HL-60 (cell line): ENCODE data around the gene NFATC2IP.

Source experiments
- DNase-seq, 2 experiments: peaks; one replicate each; pipeline ENCODE4 v3.0.0-alpha.2; 2010 to 2020; ENCODE audit warnings: low read depth in 1 of 2, low spot score in 1 of 2
- H3K27ac ChIP-seq: fragments of 250-450 bp; sonication (Bioruptor Pico); replicated peaks from 2 replicates; pipeline ENCODE4 v1.5.1; 2020; ENCODE audit warnings: mild to moderate bottlenecking, moderate library complexity
- H3K27me3 ChIP-seq: fragments of 250-450 bp; sonication (Bioruptor Pico); 2 replicates; pipeline ENCODE4 v1.5.1; 2021; ENCODE audit warnings: mild to moderate bottlenecking, moderate library complexity; ENCODE audit not compliant: insufficient read depth, poor library complexity, severe bottlenecking
- H3K4me3 ChIP-seq: replicated peaks from 2 replicates; pipeline ENCODE4 v1.5.1; 2011; ENCODE audit warnings: mild to moderate bottlenecking, control low read depth, low read length; ENCODE audit not compliant: insufficient read depth
- CTCF ChIP-seq: IDR thresholded peaks from one replicate; pipeline ENCODE4 v1.5.1; 2011; ENCODE audit warnings: low read length, control low read depth, inconsistent platforms; ENCODE audit not compliant: insufficient read depth
- GABPA ChIP-seq: IDR thresholded peaks from 2 replicates; pipeline ENCODE4 v1.6.1; 2012; ENCODE audit warnings: low read depth
- POLR2AphosphoS5 ChIP-seq: IDR thresholded peaks from 2 replicates; pipeline ENCODE4 v1.6.1; 2012; ENCODE audit warnings: low read depth
- REST ChIP-seq: IDR thresholded peaks from 2 replicates; pipeline ENCODE4 v1.6.1; 2012; ENCODE audit warnings: low read depth; ENCODE audit not compliant: insufficient replicate concordance
- SPI1 ChIP-seq: IDR thresholded peaks from 2 replicates; pipeline ENCODE4 v1.6.1; 2012; ENCODE audit warnings: low read depth, mild to moderate bottlenecking, borderline replicate concordance

NFATC2IP gene

GRCh38 chr16:28912558-28912957 is 38.2 kb upstream of the NFATC2IP start:
- Histone ChIP-seq H3K27me3 (no peaks in the 10 kb centered on the region), H3K4me3 (no peak overlapping the region), H3K27ac (no peak overlapping the region)
- no peak for TF ChIP-seq SPI1
- no peak for TF ChIP-seq REST
- no peak for TF ChIP-seq GABPA
- TF ChIP-seq POLR2AphosphoS5: no peak
- no peak for TF ChIP-seq CTCF
- no peak for DNase-seq

DNA sequence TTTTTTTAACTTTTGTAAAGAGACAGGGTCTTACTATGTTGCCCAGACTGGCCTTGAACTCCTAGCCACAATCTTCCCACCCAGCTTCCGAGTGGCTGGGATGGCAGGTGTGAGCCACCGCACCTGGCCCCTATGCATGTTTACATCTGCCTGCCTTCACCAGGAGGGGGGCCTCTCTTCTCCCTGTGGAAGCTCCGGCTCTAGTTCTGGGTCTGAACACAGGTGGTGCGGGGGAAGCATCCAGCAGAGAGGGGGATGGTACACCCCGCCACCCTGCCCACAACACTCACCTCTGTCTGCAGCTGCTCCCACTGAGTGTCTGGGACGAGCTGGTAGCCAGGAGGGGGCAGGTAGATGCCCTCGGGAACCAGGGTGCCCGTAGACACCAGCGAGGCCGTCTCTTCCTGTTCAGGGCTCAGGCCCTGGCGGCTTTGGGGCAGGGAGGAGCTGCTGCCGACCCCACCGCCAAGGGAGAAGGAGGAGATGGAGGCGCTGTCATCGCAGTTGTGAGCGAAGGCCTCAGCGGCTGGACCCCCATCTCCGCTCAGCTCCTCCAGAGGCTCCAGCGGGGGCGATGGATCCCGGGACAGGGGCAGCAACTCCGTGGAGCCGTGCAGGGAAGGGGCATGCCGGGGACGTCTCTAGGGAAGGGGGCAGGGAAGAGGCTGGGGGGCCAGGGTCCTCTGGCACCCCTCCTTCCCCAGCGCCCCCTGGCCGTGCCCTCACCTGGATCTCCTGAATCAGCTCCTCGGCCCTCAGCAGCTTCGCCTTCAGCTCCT is 36.6 kb upstream of the NFATC2IP start:
- Histone ChIP-seq H3K27me3 (no peaks in the 10 kb centered on the region), H3K27ac (no peak overlapping the region)
- TF ChIP-seq CTCF (no peak), SPI1 (no peak), GABPA (no peak), POLR2AphosphoS5 (no peak), REST (no peak)

DNA sequence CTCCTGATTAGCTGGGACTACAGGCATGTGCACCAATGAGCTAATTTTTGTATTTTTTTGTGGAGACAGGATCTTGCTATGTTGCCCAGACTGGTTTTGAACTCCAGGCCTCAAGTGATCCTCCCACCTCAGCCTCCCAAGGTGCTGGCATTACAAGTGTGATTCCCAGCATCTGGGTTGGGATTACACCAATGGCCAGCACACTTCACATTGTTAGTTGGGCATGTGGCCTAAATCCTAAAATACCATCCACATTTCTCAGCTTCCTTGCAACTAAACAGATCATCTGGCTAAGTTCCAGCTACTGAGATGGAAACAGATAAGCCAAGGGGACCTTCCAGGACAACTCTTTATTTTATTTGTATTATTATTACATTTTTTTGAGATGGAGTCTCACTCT is 35.6 kb upstream of the NFATC2IP start:
- no peak for DNase-seq
- no peaks in the 10 kb centered on the region for H3K27me3 ChIP-seq
- no peak for TF ChIP-seq POLR2AphosphoS5
- TF ChIP-seq SPI1: no peak
- no peak for TF ChIP-seq REST
- TF ChIP-seq CTCF: no peak
- TF ChIP-seq GABPA: no peak
- H3K4me3 ChIP-seq: no peak overlapping the region
- no peak overlapping the region for H3K27ac ChIP-seq

More for the DNA sequence above, 36.6 kb upstream of the NFATC2IP start:
- no peak overlapping the region for H3K4me3 ChIP-seq
- no peak for DNase-seq
